HCT116 (cell line): ENCODE measurements around the gene CDH13. TPM values are rescaled to one million over a fixed set of nuclear protein-coding genes. Genes with fewer than 3 reads are reported as not detected.

Experiments used
- ATAC-seq: fragments of 200-7000 bp; cut with Tn5 transposase; 2 replicates; pipeline ENCODE4 v1.9.1; 2020; ENCODE audit warnings: mild to moderate bottlenecking, moderate library complexity
- BruUV-seq: library from RNA; stranded (reverse); fragments of 400-500 nt; replicated peaks from 2 replicates; lab custom pipeline; 2021; lab: Mats Ljungman, UMichigan
- CTCF ChIA-PET: fragments of 300-600 bp; sonication (Branson Sonifier 250); formaldehyde crosslinking; loops from one replicate; lab custom pipeline; 2021; ENCODE audit warnings: antibody characterized with exemption; lab: Charles Lee
- POLR2A ChIA-PET: fragments of 300-600, 350-600 bp; sonication (Branson Sonifier 250); formaldehyde crosslinking; loops from one replicate; lab custom pipeline; 2021; ENCODE audit warnings: antibody characterized with exemption; lab: Charles Lee
- RAD21 ChIA-PET, 2 experiments: fragments of 300-600 bp; sonication (Branson Sonifier 250); formaldehyde crosslinking; loops; one replicate each; lab custom pipeline; 2023; ENCODE audit warnings: low total read pairs in 2 of 2; ENCODE audit not compliant: uncharacterized antibody in 2 of 2, unreplicated experiment in 2 of 2, low non-redundant PET in 1 of 2; lab: Charles Lee
- DNase-seq: peaks from one replicate; pipeline ENCODE4 v3.0.0-alpha.2; 2010; ENCODE audit warnings: low read depth, low spot score
- H2AFZ ChIP-seq: fragments of 200-600 bp; shearing (Covaris generic), sonication (generic); 2 replicates; pipeline ENCODE4 v1.6.1; 2017; ENCODE audit warnings: low read depth, mixed run types, mixed read lengths, antibody characterized with exemption, low read length; ENCODE audit not compliant: poor library complexity, severe bottlenecking
- H3K27ac ChIP-seq: 2 replicates; pipeline ENCODE4 v1.5.1; 2012; ENCODE audit warnings: low read depth, low read length
- H3K27me3 ChIP-seq: fragments of 200-600 bp; sonication (generic); 2 replicates; pipeline ENCODE4 v1.6.1; 2016; ENCODE audit warnings: mixed run types, low read length, mixed read lengths; ENCODE audit not compliant: insufficient read depth
- H3K36me3 ChIP-seq, 2 experiments: fragments of 200-500 bp in 1 of 2; fragments of 200-600 bp in 1 of 2; sonication (Bioruptor generic) in 1 of 2; sonication (generic) in 1 of 2; 2 replicates each; pipeline versions ENCODE4 v1.5.1 to v1.6.1; 2014 to 2016; ENCODE audit warnings: low read length in 2 of 2, inconsistent platforms in 1 of 2, mixed read lengths in 1 of 2, mixed run types in 1 of 2; ENCODE audit not compliant: insufficient read depth in 2 of 2, control insufficient read depth in 1 of 2
- H3K4me1 ChIP-seq, 2 experiments: fragments of 200-600 bp in 1 of 2; sonication (generic) in 1 of 2; 2 replicates each; pipeline versions ENCODE4 v1.5.1 to v1.6.1; 2012 to 2017; ENCODE audit warnings: low read length in 2 of 2, inconsistent platforms in 1 of 2, mild to moderate bottlenecking in 1 of 2, mixed read lengths in 1 of 2, mixed run types in 1 of 2, moderate library complexity in 1 of 2; ENCODE audit not compliant: insufficient read depth in 2 of 2, control insufficient read depth in 1 of 2
- H3K4me2 ChIP-seq: fragments of 200-600 bp; sonication (generic); 2 replicates; pipeline ENCODE4 v1.6.1; 2017; ENCODE audit warnings: mixed run types, low read length, mixed read lengths
- H3K4me3 ChIP-seq, 2 experiments: fragments of 200-600 bp in 1 of 2; sonication (generic) in 1 of 2; replicated peaks in 1 of 2; 2 replicates each; pipeline ENCODE4 v1.5.1; 2011 to 2016; ENCODE audit warnings: low read length in 2 of 2, control low read depth in 1 of 2, low read depth in 1 of 2, mild to moderate bottlenecking in 1 of 2, mixed read lengths in 1 of 2, mixed run types in 1 of 2
- H3K79me2 ChIP-seq: fragments of 200-600 bp; sonication (generic); 2 replicates; pipeline ENCODE4 v1.6.1; 2017; ENCODE audit warnings: mild to moderate bottlenecking, mixed run types, low read length, moderate library complexity, mixed read lengths; ENCODE audit not compliant: insufficient read depth
- H3K9ac ChIP-seq: fragments of 200-600 bp; sonication (generic); 2 replicates; pipeline ENCODE4 v1.6.1; 2016; ENCODE audit warnings: low read length, mixed read lengths
- H3K9me2 ChIP-seq: fragments of 200-600 bp; sonication (generic), shearing (Covaris generic); 2 replicates; pipeline ENCODE4 v1.6.1; 2017; ENCODE audit warnings: mixed run types, mild to moderate bottlenecking, moderate library complexity; ENCODE audit not compliant: insufficient read depth
- H3K9me3 ChIP-seq, 2 experiments: fragments of 200-500 bp in 1 of 2; fragments of 200-600 bp in 1 of 2; sonication (Bioruptor generic) in 1 of 2; sonication (generic) in 1 of 2; 2 replicates each; pipeline ENCODE4 v1.6.1; 2014 to 2017; ENCODE audit warnings: low read length in 2 of 2, mixed read lengths in 2 of 2, inconsistent platforms in 1 of 2, low read depth in 1 of 2, mild to moderate bottlenecking in 1 of 2, mixed run types in 1 of 2, moderate library complexity in 1 of 2; ENCODE audit not compliant: control insufficient read depth in 1 of 2, insufficient read depth in 1 of 2
- H4K20me1 ChIP-seq: fragments of 200-600 bp; sonication (generic), shearing (Covaris generic); 2 replicates; pipeline ENCODE4 v1.6.1; 2017; ENCODE audit warnings: mixed run types, mild to moderate bottlenecking, moderate library complexity; ENCODE audit not compliant: insufficient read depth
- ATF3 ChIP-seq: IDR thresholded peaks from 2 replicates; pipeline ENCODE4 v1.6.1; 2012
- CBX3 ChIP-seq: IDR thresholded peaks from 2 replicates; pipeline ENCODE4 v1.6.1; 2012; ENCODE audit warnings: low read depth
- JUND ChIP-seq: IDR thresholded peaks from 2 replicates; pipeline ENCODE4 v1.6.1; 2012
- POLR2A ChIP-seq: IDR thresholded peaks from 2 replicates; pipeline ENCODE4 v1.7.0; 2011; ENCODE audit warnings: borderline replicate concordance; ENCODE audit not compliant: insufficient read depth, insufficient read length; ENCODE audit errors: extremely low read depth
- REST ChIP-seq: IDR thresholded peaks from 2 replicates; pipeline ENCODE4 v1.6.1; 2012; ENCODE audit warnings: low read depth
- SP1 ChIP-seq: IDR thresholded peaks from 2 replicates; pipeline ENCODE4 v1.6.1; 2012; ENCODE audit warnings: low read depth
- YY1 ChIP-seq: IDR thresholded peaks from 2 replicates; pipeline ENCODE4 v1.6.1; 2011; ENCODE audit warnings: low read length, low read depth, moderate library complexity, mild to moderate bottlenecking; ENCODE audit not compliant: insufficient replicate concordance; ENCODE audit errors: extremely low read depth
- intact Hi-C: fragments of 100-400 bp; cut with micrococcal nuclease; formaldehyde crosslinking; loops from 2 replicates; pipeline ENCODE4 v1.10.0; 2022
- total RNA-seq: library from RNA; stranded (reverse); gene quantifications from one replicate; pipeline ENCODE4 v1.2.1, GENCODE V29; 2021; ENCODE audit not compliant: unreplicated experiment

Gene CDH13
- total RNA-seq, 1 experiment from 2014 or later, result not detected

DNA sequence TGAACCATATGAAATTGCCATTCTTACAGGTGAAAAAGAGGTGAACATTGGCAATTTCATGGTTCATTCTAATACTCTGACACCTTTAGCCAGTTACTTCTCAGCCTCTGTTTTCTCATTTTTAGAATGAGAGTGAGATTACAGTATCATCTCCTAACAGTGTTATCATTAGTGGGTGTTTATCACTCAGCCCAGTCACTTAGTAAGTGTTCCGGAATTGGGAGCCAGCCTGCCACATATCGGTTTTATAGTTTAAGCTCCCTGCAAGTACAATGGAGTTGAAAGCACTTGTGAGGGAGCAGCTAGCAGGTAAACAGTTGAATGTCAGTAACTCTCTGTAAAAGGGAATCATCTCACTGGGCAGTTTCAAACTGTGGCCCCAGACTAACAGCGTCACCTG is 597.9 kb downstream of the CDH13 start:
- Histone ChIP-seq H3K79me2 (no peaks in the 10 kb centered on the region), H3K9me2 (no peaks in the 10 kb centered on the region), H3K27ac (no peak overlapping the region), H3K9me3 (peaks cover 0 to 14% of the 10 kb centered on the region in 2 experiments; a peak in 2 of 4 replicates), H2AFZ (no peak overlapping the region), H3K9ac (no peak overlapping the region), H3K36me3 (no peaks in the 10 kb centered on the region), H3K4me3 (no peak overlapping the region), H3K4me2 (no peak overlapping the region), H3K4me1 (no peaks in the 10 kb centered on the region), H4K20me1 (no peaks in the 10 kb centered on the region), H3K27me3 (no peaks in the 10 kb centered on the region)
- POLR2A ChIA-PET, result no interaction called here
- RAD21 ChIA-PET, result no interaction called here
- DNase-seq, result no peak
- CTCF ChIA-PET, result no interaction called here
- no peak for ATAC-seq
- no TSS peak for BruUV-seq
- intact Hi-C loops, result no loop called here
- TF ChIP-seq ATF3 (no peak), SP1 (no peak), REST (no peak), POLR2A (no peak), CBX3 (no peak), YY1 (no peak), JUND (no peak)
